H7 (cell line): ENCODE results near the gene IRF4. TPM values are rescaled to one million over a fixed set of nuclear protein-coding genes. Genes with fewer than 3 reads are reported as not detected.

Source experiments
- DNase-seq: peaks from one replicate; pipeline ENCODE4 v3.0.0; 2012
- H3K27me3 ChIP-seq: 2 replicates; pipeline ENCODE4 v1.6.0; 2011; ENCODE audit warnings: mild to moderate bottlenecking, low read length; ENCODE audit not compliant: control insufficient read depth, insufficient read depth
- H3K36me3 ChIP-seq: replicated peaks from 2 replicates; pipeline ENCODE4 v1.5.1; 2011; ENCODE audit warnings: low read length; ENCODE audit not compliant: control insufficient read depth, insufficient read depth
- H3K4me3 ChIP-seq: 2 replicates; pipeline ENCODE4 v1.5.1; 2011; ENCODE audit warnings: low read depth, mild to moderate bottlenecking, control low read depth, low read length, moderate library complexity; ENCODE audit not compliant: insufficient read depth
- total RNA-seq: library from RNA; depleted of rRNA; stranded (reverse); fragments of >200 nt; shearing (Covaris generic); gene quantifications from 2 replicates; pipeline ENCODE4 v1.2.3, GENCODE V29; 2014

The IRF4 gene
- total RNA-seq, 1 experiment from 2014 or later = 1.1 TPM

DNA sequence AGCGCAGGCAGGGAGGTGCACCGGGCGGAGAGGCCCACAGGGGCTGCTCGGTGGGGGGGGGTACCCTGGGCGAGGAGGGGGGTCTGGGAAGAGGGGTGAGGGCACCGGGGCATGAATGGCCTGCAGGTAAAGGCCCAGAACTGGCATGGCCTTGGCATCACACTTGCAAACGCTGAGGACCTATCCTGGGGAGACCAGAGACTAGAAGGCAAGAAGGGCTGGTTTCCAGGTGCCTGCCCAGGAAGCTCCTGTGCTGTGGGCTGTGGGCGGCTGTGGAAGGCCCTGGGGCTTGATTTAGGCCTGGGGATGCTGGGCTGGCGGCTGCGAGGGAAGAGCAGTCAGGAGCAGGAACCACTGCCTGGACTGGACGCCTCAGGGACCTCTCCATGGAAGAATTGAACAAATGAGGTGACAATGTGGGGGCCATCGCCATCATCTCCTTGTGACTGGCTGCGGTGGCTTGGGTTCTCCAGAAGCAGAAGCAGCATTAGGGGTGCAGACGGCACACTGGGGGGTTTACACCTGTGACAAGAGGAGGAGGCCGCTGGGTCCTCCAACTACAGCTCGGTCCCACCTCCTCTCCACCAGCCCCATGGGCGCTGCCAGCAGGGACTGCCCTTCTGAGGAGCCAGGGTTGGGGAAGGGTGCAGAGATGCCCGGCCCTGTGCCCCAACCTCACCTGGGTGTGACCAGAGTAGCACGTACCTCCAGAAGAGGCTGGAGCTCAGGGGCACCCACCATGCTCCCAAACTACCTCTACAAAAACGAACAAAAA lies 32.1 kb upstream of the IRF4 start:
- H3K36me3 ChIP-seq = no peaks in the 10 kb centered on the region
- H3K27me3 ChIP-seq = no peaks in the 10 kb centered on the region
- peak; percentile 67 for DNase-seq

DNA sequence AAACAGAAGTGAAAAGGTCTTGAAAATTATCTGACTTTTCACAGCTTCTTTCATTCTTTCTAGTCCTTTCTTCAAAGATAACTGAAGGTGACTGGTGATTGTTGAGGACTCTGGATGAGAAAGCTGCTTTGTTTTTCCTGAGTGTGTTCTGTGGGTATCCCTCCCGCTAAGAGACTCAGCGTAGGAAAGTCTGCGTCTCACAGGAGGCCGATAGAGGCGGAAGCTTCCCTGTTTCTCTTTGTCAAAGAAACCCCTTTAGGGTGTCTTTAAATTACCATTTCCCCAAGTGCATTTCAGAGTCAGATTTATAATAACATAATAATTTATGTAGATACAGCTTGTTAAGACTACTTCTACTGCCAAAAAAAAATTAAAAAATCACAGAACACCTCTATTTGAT lies 31.2 kb upstream of the IRF4 start:
- Histone ChIP-seq H3K27me3 (no peaks in the 10 kb centered on the region), H3K4me3 (no peak overlapping the region), H3K36me3 (no peaks in the 10 kb centered on the region)
- DNase-seq = no peak

More for the DNA sequence above, 32.1 kb upstream of the IRF4 start:
- no peak overlapping the region for H3K4me3 ChIP-seq

DNA sequence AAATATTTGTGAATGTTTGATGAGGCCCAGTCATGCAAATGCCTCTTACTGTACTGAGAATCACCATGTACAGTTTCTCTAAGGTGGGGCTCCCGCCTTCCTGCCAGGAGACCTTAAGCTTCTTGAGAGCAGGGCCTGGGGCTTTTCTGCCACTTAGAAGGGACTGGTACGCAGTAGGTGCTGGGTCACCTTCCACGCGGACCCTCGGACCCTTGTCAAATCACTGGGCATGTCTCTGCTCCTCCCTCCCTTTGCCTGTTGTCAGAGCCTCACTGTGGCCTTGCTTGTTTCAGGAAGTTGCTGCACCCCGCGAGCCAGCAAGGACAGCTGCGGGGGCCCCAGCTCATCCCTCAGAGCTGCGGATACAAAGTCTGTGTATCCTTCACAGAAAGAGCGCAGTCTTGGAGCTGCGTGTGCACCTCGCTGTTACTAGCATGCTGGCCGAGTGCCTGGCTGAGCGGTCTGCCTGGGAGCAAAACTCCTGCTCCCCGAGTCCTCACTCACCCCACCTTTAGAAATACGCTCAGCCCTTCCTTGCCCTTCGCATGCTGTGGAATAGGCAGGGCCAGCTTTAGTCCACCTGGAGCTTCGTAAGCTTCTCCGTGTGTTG lies 30.7 kb upstream of the IRF4 start:
- Histone ChIP-seq H3K4me3 (no peak overlapping the region), H3K27me3 (no peaks in the 10 kb centered on the region), H3K36me3 (no peaks in the 10 kb centered on the region)
- no peak for DNase-seq

DNA sequence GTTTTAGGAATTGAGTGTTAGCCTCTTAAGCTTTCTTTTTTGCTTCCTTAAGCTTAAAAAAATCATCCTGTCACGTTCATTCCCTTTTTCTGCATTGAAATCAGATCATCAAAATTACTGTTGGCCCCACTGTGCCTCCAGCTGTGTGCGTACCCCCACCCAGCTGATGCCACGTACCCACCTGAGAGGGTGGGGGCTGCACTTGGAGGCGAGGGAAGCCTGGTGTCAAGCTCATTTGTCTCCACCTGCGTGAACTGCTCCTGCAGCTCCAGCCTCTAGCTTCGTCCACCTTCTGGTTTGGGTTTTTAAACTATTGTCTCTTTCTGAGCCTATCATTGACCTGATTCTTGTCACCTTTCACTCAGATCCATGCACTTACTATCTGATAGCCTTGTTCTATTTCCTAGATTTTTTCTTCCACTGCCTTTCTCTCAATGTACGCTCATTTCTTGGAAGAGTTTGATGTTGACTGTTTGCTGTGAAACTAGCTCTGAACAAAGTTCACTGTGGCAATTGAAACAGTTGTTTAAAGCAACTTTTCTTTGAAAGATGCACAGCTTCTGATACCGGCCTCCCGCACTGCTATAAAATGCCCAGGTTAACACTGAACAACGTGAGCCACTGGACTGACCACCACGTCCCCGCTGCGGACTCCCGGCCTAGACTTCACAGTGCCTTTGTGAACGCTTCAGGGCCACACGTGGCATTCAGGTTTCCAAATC lies 30.0 kb upstream of the IRF4 start:
- H3K36me3 ChIP-seq = no peaks in the 10 kb centered on the region
- H3K27me3 ChIP-seq = no peaks in the 10 kb centered on the region
- DNase-seq = no peak
- H3K4me3 ChIP-seq = no peak overlapping the region

DNA sequence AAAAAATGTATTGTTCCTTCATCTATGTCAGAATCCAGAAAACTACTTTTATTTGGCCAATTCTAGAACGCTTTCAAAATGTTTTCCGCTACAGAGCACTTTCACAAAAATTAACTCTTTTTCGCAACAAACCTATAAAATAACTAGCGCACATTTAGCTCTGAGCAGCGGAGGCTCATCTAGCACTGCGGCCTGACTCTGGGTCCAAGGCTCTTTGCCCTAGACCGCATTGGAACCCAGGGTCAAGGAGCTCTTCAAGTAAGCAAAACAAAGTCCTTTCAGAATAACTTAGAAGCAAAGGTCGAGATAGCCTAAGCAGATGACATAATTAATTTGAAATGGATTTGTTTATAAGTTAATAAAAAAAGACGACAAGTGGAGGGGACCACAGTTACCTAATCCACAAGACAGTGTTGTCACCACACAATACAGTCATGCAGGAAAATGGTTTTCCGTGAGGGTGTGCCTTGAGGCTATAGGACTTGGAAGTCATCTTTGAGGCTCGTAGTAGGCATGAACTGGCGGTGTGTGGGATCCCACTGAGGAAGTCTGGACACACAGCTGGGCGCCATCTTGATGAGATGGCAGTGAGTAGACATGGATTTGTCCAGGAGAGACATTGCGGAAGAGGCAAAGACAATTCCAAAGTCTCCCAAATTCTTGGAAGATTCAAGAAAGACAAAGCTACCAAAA lies 29.2 kb upstream of the IRF4 start:
- DNase-seq = no peak
- H3K4me3 ChIP-seq = no peak overlapping the region
- H3K27me3 ChIP-seq = no peaks in the 10 kb centered on the region
- no peaks in the 10 kb centered on the region for H3K36me3 ChIP-seq

DNA sequence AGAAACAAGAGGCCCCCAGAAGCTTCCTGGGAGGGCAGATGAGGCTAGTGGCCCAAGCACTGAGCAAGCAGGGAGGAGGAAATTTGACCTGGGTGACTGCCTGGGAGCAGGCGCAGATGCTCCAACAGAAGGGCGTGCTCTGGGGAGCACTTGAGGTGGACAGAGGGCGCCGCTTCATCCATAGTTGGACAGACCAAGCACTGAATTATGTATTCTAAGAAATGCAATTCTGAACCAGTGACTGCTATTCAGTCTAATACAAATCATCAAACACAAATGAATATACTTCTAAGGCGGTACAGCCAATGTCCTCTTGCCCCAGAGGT lies 28.7 kb upstream of the IRF4 start:
- Histone ChIP-seq H3K4me3 (no peak overlapping the region), H3K27me3 (no peaks in the 10 kb centered on the region), H3K36me3 (no peaks in the 10 kb centered on the region)
- no peak for DNase-seq

DNA sequence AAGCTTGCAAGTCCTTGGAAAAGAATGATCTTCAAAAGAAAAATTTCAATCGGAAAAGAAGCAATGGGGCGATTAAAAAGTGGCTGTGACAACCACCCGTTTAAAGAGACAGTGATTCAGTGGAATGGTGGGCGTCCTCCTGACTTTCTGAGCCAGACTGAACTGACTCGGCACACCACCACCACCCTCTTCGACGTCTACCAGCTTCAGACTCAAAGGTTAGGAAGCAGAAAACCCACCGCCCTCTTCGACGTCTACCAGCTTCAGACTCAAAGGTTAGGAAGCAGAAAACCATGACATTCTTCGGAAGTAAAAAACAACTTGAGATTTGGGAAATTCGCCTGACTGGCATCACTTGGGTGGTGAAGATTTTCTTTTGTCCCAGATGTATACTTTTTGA lies 28.3 kb upstream of the IRF4 start:
- DNase-seq = no peak
- no peaks in the 10 kb centered on the region for H3K27me3 ChIP-seq
- no peak overlapping the region for H3K4me3 ChIP-seq

DNA sequence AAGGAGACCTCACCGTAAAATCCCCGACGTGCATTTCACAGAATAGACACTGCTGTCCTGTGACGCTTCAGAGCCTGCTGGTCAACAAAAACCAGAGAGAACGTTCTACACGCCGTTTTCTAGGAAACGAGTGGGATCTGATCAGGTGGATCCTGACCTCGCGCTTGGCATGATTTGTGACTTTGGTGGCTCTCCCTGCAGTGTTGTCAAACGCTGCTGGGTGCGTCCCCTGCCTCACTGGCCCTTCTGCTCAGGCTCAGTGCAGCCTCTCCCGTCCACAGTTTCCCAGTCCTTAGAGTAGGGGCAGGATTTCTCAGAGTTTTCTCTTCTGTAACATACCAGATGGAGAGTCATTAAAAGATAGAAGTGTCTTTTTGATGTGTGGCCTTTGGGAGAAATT lies 27.6 kb upstream of the IRF4 start:
- DNase-seq = no peak
- no peak overlapping the region for H3K4me3 ChIP-seq
- H3K27me3 ChIP-seq = no peaks in the 10 kb centered on the region
- no peaks in the 10 kb centered on the region for H3K36me3 ChIP-seq

More for the DNA sequence above, 28.3 kb upstream of the IRF4 start:
- H3K36me3 ChIP-seq = no peaks in the 10 kb centered on the region

DNA sequence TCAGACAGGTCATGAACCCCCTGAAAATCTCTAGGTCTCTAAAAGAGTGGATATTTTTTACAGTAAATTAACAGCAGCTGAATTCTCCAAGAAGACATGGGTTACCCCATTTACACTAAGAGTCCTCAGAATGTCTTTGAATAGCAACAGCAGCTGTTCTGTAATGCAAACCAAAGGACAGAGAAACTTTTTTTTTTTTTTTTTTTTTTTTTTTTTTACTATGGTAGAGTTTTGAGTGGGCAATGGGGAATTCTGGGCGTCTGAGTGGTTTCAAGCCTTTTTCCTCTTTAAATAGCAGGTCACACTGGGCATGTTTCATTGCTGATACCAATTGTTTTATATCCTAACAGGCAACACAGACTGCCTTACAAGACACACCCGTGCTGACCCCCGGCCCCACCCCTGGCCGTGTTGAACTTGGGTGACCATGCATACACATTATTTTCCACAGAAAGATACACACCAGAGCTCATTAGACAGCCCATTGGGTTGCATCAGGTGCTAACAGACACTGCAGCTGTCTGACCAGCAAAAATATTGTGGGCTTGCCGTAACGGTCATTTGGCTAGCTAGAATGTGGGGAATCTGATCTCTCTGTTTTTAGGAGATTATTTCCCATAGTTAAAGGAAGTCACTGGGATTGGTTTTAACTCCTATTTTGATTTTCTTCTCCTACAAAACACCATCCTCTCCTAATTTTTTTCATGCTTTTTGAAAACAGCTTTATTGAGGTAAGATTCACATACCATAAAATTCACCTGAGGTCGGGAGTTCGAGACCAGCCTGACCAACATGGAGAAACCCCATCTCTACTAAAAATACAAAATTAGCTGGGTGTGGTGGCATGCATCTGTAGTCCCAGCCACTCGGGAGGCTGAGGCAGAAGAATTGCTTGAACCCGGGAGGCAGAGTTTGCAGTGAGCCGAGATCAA lies 26.7 kb upstream of the IRF4 start:
- Histone ChIP-seq H3K4me3 (no peak overlapping the region), H3K27me3 (no peaks in the 10 kb centered on the region), H3K36me3 (no peaks in the 10 kb centered on the region)
- DNase-seq = no peak

DNA sequence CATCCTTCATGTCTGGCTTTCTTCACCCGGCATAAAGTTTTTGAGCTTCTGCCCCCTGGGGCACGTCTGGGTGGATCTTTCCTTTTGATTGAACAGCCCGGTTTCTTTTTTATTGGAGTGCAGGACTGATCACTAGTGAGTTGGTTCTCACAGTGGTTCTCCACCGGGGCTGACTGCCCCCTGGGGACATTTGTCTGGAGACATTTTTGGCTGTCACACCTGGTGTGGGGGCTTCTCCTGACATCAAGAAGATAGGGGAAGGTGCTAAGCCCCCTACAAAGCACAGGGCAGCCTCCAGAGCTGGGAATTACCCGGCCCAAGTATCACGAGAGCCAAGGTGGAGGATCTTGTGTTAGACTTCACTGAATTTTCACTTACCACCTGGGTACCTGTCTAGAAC lies 25.7 kb upstream of the IRF4 start:
- Histone ChIP-seq H3K36me3 (no peaks in the 10 kb centered on the region), H3K27me3 (no peaks in the 10 kb centered on the region), H3K4me3 (no peak overlapping the region)
- no peak for DNase-seq

DNA sequence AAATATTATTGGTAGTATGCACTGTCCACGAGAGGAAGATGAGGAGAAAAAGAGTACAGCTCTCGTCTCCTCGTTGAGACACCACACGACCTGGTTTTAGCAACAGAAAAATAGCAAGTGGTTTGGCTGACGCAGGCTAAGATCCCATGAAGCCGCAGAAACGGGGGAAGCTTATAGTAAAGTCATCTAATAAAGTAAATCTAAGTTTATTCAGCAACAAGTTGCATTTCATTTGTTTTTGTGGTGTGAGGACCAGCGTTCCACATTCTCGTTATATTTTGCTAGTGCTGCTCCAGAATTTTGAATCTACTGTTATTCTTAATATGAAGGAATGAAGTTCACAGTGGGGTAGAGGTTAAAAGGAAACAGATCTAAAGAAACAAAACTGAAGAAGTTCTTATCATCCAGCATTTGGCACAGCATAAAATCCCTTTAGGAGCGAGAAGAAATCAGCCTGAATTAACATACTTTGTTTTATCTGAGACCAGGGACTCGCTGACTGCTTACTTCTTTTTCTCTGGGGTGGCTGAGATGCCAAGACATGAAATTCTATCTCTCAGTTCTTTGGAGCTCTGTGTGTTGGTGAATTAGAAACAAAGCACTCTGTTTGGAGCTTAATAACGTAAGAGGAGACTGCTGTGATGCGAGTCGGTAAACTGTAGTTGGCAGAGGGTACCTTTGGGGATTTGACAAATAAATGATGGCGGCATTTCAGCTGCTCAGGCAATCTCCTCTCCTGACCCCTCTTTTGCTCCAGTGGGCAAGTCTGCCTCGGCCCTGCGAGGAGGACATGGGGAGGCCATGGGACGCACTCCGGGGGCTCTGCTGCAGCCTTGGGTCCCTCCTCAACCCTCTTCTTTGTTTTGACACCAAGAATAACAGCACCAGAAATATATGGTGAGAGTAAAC lies 24.9 kb upstream of the IRF4 start:
- no peaks in the 10 kb centered on the region for H3K36me3 ChIP-seq
- no peak for DNase-seq
- H3K27me3 ChIP-seq = no peaks in the 10 kb centered on the region

DNA sequence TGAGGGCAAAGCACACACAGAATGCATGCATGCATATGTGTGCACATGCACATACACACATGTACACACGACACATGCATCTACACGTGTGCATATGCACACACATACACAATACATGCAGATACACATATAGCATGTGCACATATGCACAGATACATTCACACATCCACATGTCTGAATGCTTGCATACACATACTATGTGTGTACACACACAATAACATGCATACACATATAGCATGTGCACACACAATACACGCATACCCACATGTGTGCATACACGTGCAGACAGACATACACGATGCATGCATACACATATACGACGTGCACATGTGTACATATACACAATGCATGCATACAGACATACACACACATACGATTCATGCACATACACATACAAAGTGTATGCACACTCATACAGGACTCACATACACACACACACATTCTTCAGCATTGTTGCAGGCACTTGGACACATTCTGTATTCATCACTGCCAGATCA lies 24.2 kb upstream of the IRF4 start:
- Histone ChIP-seq H3K27me3 (no peaks in the 10 kb centered on the region), H3K4me3 (no peak overlapping the region), H3K36me3 (no peaks in the 10 kb centered on the region)
- no peak for DNase-seq

More for the DNA sequence above, 24.9 kb upstream of the IRF4 start:
- H3K4me3 ChIP-seq = no peak overlapping the region
